H9 (cell line): Measurements from ENCODE around the gene SYNPO2. TPM values are rescaled to one million over a fixed set of nuclear protein-coding genes. Genes with fewer than 3 reads are reported as not detected.

Experiments
- DNase-seq: peaks from one replicate; pipeline ENCODE4 v3.0.0-alpha.2; 2017
- H2AFZ ChIP-seq: one replicate; pipeline ENCODE4 v1.6.1; 2013; ENCODE audit warnings: mild to moderate bottlenecking, low read length, control low read depth, moderate library complexity
- H2AK5ac ChIP-seq: 2 replicates; pipeline ENCODE4 v1.6.1; 2013; ENCODE audit warnings: low read length, control low read depth, mixed read lengths; ENCODE audit not compliant: insufficient read length
- H2BK120ac ChIP-seq: one replicate; pipeline ENCODE4 v1.6.1; 2013; ENCODE audit warnings: low read depth, mild to moderate bottlenecking, low read length, control low read depth, inconsistent platforms; ENCODE audit not compliant: poor library complexity, severe bottlenecking
- H2BK12ac ChIP-seq: 2 replicates; pipeline ENCODE4 v1.6.1; 2013; ENCODE audit warnings: low read length, control low read depth, mixed read lengths, low read depth; ENCODE audit not compliant: insufficient read length
- H2BK15ac ChIP-seq: 2 replicates; pipeline ENCODE4 v1.6.1; 2013; ENCODE audit warnings: low read depth, low read length, control low read depth
- H2BK20ac ChIP-seq: one replicate; pipeline ENCODE4 v1.6.1; 2013; ENCODE audit warnings: low read depth, mild to moderate bottlenecking, low read length, control low read depth, inconsistent platforms; ENCODE audit not compliant: poor library complexity, severe bottlenecking
- H2BK5ac ChIP-seq: 2 replicates; pipeline ENCODE4 v1.6.1; 2013; ENCODE audit warnings: low read length, control low read depth, mixed read lengths; ENCODE audit not compliant: insufficient read length
- H3K14ac ChIP-seq: 2 replicates; pipeline ENCODE4 v1.6.1; 2013; ENCODE audit warnings: low read length, control low read depth; ENCODE audit not compliant: insufficient read depth
- H3K18ac ChIP-seq: 2 replicates; pipeline ENCODE4 v1.6.1; 2013; ENCODE audit warnings: low read depth, mild to moderate bottlenecking, mixed read lengths, low read length, control low read depth; ENCODE audit not compliant: insufficient read length
- H3K23ac ChIP-seq: 2 replicates; pipeline ENCODE4 v1.6.1; 2013; ENCODE audit warnings: low read length, control low read depth, mixed read lengths, low read depth; ENCODE audit not compliant: insufficient read length
- H3K23me2 ChIP-seq: 2 replicates; pipeline ENCODE4 v1.6.1; 2013; ENCODE audit warnings: low read depth, mild to moderate bottlenecking, mixed read lengths, low read length, control low read depth; ENCODE audit not compliant: insufficient read length, poor library complexity, severe bottlenecking
- H3K27ac ChIP-seq: 2 replicates; pipeline ENCODE4 v1.5.1; 2013; ENCODE audit warnings: low read length, control low read depth, mixed read lengths, low read depth; ENCODE audit not compliant: insufficient read length
- H3K27me3 ChIP-seq: 2 replicates; pipeline ENCODE4 v1.6.1; 2013; ENCODE audit warnings: low read length, control low read depth, inconsistent platforms; ENCODE audit not compliant: insufficient read depth
- H3K4ac ChIP-seq: 2 replicates; pipeline ENCODE4 v1.6.1; 2013; ENCODE audit warnings: low read depth, mild to moderate bottlenecking, control low read depth, inconsistent platforms, low read length, moderate library complexity
- H3K4me1 ChIP-seq: 2 replicates; pipeline ENCODE4 v1.6.1; 2013; ENCODE audit warnings: low read length, control low read depth, inconsistent platforms; ENCODE audit not compliant: insufficient read depth
- H3K4me2 ChIP-seq: 2 replicates; pipeline ENCODE4 v1.6.1; 2013; ENCODE audit warnings: low read length, control low read depth, mixed read lengths; ENCODE audit not compliant: insufficient read length, insufficient read depth
- H3K56ac ChIP-seq: 2 replicates; pipeline ENCODE4 v1.6.1; 2013; ENCODE audit warnings: low read depth, mild to moderate bottlenecking, mixed read lengths, low read length, control low read depth; ENCODE audit not compliant: insufficient read length
- H3K79me1 ChIP-seq: 2 replicates; pipeline ENCODE4 v1.6.1; 2013; ENCODE audit warnings: low read depth, mild to moderate bottlenecking, moderate library complexity, low read length, control low read depth, inconsistent platforms; ENCODE audit not compliant: insufficient read depth, poor library complexity, severe bottlenecking
- H3K79me2 ChIP-seq: 2 replicates; pipeline ENCODE4 v1.6.1; 2013; ENCODE audit warnings: low read length, control low read depth, inconsistent platforms; ENCODE audit not compliant: insufficient read depth
- H3K9ac ChIP-seq: 2 replicates; pipeline ENCODE4 v1.6.1; 2013; ENCODE audit warnings: low read length, control low read depth, mixed read lengths; ENCODE audit not compliant: insufficient read length; ENCODE audit errors: extremely low read depth
- H3K9me3 ChIP-seq: one replicate; pipeline ENCODE4 v1.6.1; 2013; ENCODE audit warnings: low read depth, low read length, inconsistent platforms; ENCODE audit not compliant: control insufficient read depth
- H3T11ph ChIP-seq: one replicate; pipeline ENCODE4 v1.6.1; 2013; ENCODE audit warnings: mild to moderate bottlenecking, low read length, control low read depth, inconsistent platforms
- H4K20me1 ChIP-seq: one replicate; pipeline ENCODE4 v1.6.1; 2013; ENCODE audit not compliant: control insufficient read depth, insufficient read length, insufficient read depth
- H4K5ac ChIP-seq: 2 replicates; pipeline ENCODE4 v1.6.1; 2013; ENCODE audit warnings: low read depth, mild to moderate bottlenecking, mixed read lengths, low read length, control low read depth; ENCODE audit not compliant: insufficient read length
- H4K8ac ChIP-seq: replicated peaks from 2 replicates; pipeline ENCODE4 v1.6.1; 2013; ENCODE audit warnings: low read length, control low read depth, mixed read lengths, low read depth; ENCODE audit not compliant: insufficient read length
- H4K91ac ChIP-seq: 2 replicates; pipeline ENCODE4 v1.6.1; 2013; ENCODE audit warnings: low read depth, mild to moderate bottlenecking, moderate library complexity, mixed read lengths, low read length, control low read depth; ENCODE audit not compliant: insufficient read length
- H3K27ac Mint-ChIP-seq, 3 experiments: 2 replicates in 2 of 3; 3 replicates in 1 of 3; pipeline ENCODE4 v1.8.0; 2020 to 2021; ENCODE audit warnings: mixed read lengths in 3 of 3, mild to moderate bottlenecking in 1 of 3, moderate library complexity in 1 of 3
- H3K27me3 Mint-ChIP-seq: 2 replicates; pipeline ENCODE4 v1.8.0; 2021; ENCODE audit warnings: low read depth, mild to moderate bottlenecking, moderate library complexity, mixed read lengths
- H3K36me3 Mint-ChIP-seq, 3 experiments: 2 replicates in 2 of 3; 3 replicates in 1 of 3; pipeline ENCODE4 v1.8.0; 2020 to 2021; ENCODE audit warnings: low read depth in 3 of 3, mixed read lengths in 3 of 3; ENCODE audit not compliant: insufficient read depth in 1 of 3
- H3K4me1 Mint-ChIP-seq, 2 experiments: 2 replicates each; pipeline ENCODE4 v1.8.0; 2020; ENCODE audit warnings: mixed read lengths in 2 of 2
- H3K4me3 Mint-ChIP-seq, 2 experiments: 2 replicates in 1 of 2; 3 replicates in 1 of 2; pipeline ENCODE4 v1.8.0; 2020 to 2021; ENCODE audit warnings: mild to moderate bottlenecking in 2 of 2, mixed read lengths in 2 of 2, moderate library complexity in 1 of 2
- H3K9me3 Mint-ChIP-seq, 2 experiments: 2 replicates in 1 of 2; 3 replicates in 1 of 2; pipeline ENCODE4 v1.8.0; 2020; ENCODE audit warnings: mild to moderate bottlenecking in 2 of 2, mixed read lengths in 2 of 2, moderate library complexity in 1 of 2
- total RNA-seq: library from RNA; stranded (reverse); gene quantifications from 2 replicates; pipeline ENCODE4 v1.2.1, GENCODE V29; 2021
- TF ChIP-seq, protein P1 (sequence below): fragments of 200-600 bp; sonication (generic); conservative IDR thresholded peaks from 3 replicates; pipeline ENCODE4 v1.8.0; 2021; ENCODE audit warnings: antibody characterized with exemption, mild to moderate bottlenecking

The SYNPO2 gene
- total RNA-seq, 1 experiment from 2014 or later, result 1.1 TPM

GRCh38 chr4:118848901-118849300 is 39.8 kb upstream of the SYNPO2 start:
- H3K4me1 Mint-ChIP-seq, result peaks cover 54 to 55% of the 10 kb centered on the region in 2 experiments
- no peak overlapping the region for H2BK20ac ChIP-seq
- peak overlapping the region in 2 of 3 experiments; percentile 87 to 90; a peak in 5 of 7 replicates for H3K27ac Mint-ChIP-seq

More at GRCh38 chr4:118848901-118849300, 39.8 kb upstream of the SYNPO2 start:
- Mint-ChIP-seq H3K9me3 (no peaks in the 10 kb centered on the region), H3K4me3 (no peak overlapping the region), H3K36me3 (no peaks in the 10 kb centered on the region; a peak in 1 of 7 replicates), H3K27me3 (no peaks in the 10 kb centered on the region)
- H3K14ac ChIP-seq, result no peak overlapping the region
- no peak overlapping the region for H2BK120ac ChIP-seq
- H4K8ac ChIP-seq, result no peak overlapping the region
- H2AK5ac ChIP-seq, result no peak overlapping the region
- no peak overlapping the region for H3K18ac ChIP-seq
- TF ChIP-seq, protein P1, sequence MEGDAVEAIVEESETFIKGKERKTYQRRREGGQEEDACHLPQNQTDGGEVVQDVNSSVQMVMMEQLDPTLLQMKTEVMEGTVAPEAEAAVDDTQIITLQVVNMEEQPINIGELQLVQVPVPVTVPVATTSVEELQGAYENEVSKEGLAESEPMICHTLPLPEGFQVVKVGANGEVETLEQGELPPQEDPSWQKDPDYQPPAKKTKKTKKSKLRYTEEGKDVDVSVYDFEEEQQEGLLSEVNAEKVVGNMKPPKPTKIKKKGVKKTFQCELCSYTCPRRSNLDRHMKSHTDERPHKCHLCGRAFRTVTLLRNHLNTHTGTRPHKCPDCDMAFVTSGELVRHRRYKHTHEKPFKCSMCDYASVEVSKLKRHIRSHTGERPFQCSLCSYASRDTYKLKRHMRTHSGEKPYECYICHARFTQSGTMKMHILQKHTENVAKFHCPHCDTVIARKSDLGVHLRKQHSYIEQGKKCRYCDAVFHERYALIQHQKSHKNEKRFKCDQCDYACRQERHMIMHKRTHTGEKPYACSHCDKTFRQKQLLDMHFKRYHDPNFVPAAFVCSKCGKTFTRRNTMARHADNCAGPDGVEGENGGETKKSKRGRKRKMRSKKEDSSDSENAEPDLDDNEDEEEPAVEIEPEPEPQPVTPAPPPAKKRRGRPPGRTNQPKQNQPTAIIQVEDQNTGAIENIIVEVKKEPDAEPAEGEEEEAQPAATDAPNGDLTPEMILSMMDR, result no peak
- H3K4me2 ChIP-seq, result no peak overlapping the region
- no peak overlapping the region for H2AFZ ChIP-seq
- peaks cover 3% of the 10 kb centered on the region for H3K23me2 ChIP-seq
- H3K4ac ChIP-seq, result no peak overlapping the region
- H3K27me3 ChIP-seq, result no peaks in the 10 kb centered on the region
- no peak overlapping the region for H2BK5ac ChIP-seq
- H4K91ac ChIP-seq, result no peak overlapping the region
- no peak overlapping the region for H3K23ac ChIP-seq
- no peak overlapping the region for H4K5ac ChIP-seq
- no peak overlapping the region for H3T11ph ChIP-seq
- H3K9me3 ChIP-seq, result no peaks in the 10 kb centered on the region
- H3K4me1 ChIP-seq, result peaks cover 9% of the 10 kb centered on the region; the same call in 1 of the 2 replicates
- H3K79me2 ChIP-seq, result no peaks in the 10 kb centered on the region; the same call in 1 of the 2 replicates
- DNase-seq, result no peak
- no peaks in the 10 kb centered on the region for H3K79me1 ChIP-seq
- no peak overlapping the region for H2BK15ac ChIP-seq
- no peak overlapping the region for H3K56ac ChIP-seq
- H2BK12ac ChIP-seq, result no peak overlapping the region
- H4K20me1 ChIP-seq, result no peaks in the 10 kb centered on the region
- H3K9ac ChIP-seq, result no peak overlapping the region
- H3K27ac ChIP-seq, result no peak overlapping the region
